ENCODE results near the gene TARS2. TPM values are rescaled to one million over a fixed set of nuclear protein-coding genes. Genes with fewer than 3 reads are reported as not detected.

TARS2 gene
- total and polyA plus RNA-seq, 2 of the 13 experiments (the other 11 are each of a cell fraction or from before 2014, with no cell fraction given), result 21.3 to 22.8 TPM

DNA sequence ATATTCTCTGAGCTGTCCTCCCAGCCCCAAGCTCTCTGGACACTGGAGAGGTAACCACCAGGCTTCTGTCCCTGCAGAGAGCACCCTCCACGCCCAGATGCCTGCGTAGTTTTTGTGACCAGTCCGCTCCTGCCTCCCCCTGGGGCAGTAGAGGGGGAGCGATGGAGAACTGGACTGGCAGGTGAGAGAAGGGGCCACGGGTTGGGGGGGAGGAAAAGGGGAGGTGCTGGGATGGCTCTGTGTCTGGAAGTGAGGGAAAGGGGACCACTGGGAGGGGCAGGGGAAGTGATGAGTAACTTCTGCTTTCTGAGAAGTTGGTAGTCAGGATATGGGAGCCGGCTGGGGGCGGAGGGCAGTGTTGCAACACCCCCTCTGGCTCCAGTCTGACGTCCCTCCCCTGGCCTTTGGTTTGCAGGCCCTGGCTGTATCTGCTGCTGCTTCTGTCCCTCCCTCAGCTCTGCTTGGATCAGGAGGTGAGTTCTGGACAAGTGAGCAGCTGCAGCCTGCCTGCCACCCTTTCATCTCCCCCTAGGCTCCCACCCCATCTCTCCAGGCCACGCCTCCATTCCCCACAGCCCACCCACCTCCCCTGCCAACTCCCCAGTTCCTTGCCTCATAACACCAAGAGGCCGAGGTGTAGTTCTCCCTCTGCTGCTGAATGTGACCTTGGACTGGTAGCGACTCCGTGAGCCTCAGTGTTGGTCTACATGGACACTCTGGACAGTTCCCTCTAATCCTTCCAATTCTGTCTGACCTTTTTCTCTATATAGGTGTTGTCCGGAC lies 65.1 kb downstream of the TARS2 start (continued):
- no peak for TF ChIP-seq RFX5 (IDR thresholded peaks at IDR 0.05; ENCODE audit: low read depth, low read length)
- TF ChIP-seq, protein P1, sequence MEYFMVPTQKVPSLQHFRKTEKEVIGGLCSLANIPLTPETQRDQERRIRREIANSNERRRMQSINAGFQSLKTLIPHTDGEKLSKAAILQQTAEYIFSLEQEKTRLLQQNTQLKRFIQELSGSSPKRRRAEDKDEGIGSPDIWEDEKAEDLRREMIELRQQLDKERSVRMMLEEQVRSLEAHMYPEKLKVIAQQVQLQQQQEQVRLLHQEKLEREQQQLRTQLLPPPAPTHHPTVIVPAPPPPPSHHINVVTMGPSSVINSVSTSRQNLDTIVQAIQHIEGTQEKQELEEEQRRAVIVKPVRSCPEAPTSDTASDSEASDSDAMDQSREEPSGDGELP (IDR thresholded peaks at IDR 0.05; ENCODE audit: borderline replicate concordance, low read depth), result peak; percentile 46; the same call in 1 of the 2 replicates
- TF ChIP-seq, protein P2, sequence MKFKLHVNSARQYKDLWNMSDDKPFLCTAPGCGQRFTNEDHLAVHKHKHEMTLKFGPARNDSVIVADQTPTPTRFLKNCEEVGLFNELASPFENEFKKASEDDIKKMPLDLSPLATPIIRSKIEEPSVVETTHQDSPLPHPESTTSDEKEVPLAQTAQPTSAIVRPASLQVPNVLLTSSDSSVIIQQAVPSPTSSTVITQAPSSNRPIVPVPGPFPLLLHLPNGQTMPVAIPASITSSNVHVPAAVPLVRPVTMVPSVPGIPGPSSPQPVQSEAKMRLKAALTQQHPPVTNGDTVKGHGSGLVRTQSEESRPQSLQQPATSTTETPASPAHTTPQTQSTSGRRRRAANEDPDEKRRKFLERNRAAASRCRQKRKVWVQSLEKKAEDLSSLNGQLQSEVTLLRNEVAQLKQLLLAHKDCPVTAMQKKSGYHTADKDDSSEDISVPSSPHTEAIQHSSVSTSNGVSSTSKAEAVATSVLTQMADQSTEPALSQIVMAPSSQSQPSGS (CRISPR knock-in tag; IDR thresholded peaks at IDR 0.05), result peak; percentile 29; the same call in 1 of the 2 replicates
- no peak for TF ChIP-seq MEF2D (CRISPR knock-in tag; IDR thresholded peaks at IDR 0.05)
- no peak for TF ChIP-seq ZNF24 (IDR thresholded peaks at IDR 0.05)
- no peak for TF ChIP-seq ZNF468 (CRISPR knock-in tag; IDR thresholded peaks at IDR 0.05)
- no peak for TF ChIP-seq KAT2B (IDR thresholded peaks at IDR 0.05; ENCODE audit: borderline replicate concordance, low read depth, low read length)
- TF ChIP-seq, protein P3, sequence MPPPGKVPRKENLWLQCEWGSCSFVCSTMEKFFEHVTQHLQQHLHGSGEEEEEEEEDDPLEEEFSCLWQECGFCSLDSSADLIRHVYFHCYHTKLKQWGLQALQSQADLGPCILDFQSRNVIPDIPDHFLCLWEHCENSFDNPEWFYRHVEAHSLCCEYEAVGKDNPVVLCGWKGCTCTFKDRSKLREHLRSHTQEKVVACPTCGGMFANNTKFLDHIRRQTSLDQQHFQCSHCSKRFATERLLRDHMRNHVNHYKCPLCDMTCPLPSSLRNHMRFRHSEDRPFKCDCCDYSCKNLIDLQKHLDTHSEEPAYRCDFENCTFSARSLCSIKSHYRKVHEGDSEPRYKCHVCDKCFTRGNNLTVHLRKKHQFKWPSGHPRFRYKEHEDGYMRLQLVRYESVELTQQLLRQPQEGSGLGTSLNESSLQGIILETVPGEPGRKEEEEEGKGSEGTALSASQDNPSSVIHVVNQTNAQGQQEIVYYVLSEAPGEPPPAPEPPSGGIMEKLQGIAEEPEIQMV (CRISPR knock-in tag; IDR thresholded peaks at IDR 0.05; ENCODE audit: low read depth), result no peak
- TF ChIP-seq RBM22 (optimal IDR thresholded peaks at IDR 0.05; ENCODE audit: low read length), result peak; percentile 51
- TF ChIP-seq, protein P4, sequence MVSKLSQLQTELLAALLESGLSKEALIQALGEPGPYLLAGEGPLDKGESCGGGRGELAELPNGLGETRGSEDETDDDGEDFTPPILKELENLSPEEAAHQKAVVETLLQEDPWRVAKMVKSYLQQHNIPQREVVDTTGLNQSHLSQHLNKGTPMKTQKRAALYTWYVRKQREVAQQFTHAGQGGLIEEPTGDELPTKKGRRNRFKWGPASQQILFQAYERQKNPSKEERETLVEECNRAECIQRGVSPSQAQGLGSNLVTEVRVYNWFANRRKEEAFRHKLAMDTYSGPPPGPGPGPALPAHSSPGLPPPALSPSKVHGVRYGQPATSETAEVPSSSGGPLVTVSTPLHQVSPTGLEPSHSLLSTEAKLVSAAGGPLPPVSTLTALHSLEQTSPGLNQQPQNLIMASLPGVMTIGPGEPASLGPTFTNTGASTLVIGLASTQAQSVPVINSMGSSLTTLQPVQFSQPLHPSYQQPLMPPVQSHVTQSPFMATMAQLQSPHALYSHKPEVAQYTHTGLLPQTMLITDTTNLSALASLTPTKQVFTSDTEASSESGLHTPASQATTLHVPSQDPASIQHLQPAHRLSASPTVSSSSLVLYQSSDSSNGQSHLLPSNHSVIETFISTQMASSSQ (IDR thresholded peaks at IDR 0.05; ENCODE audit: low read depth), result no peak
- TF ChIP-seq, protein P4 (CRISPR knock-in tag; IDR thresholded peaks at IDR 0.05; ENCODE audit: borderline replicate concordance), result no peak
- TF ChIP-seq CENPX (CRISPR knock-in tag; IDR thresholded peaks at IDR 0.05), result no peak
- TF ChIP-seq BHLHE40 (IDR thresholded peaks at IDR 0.05; ENCODE audit: low read length), result 0 out of 2 replicates have a peak, but pooled peaks have one; percentile 10
- TF ChIP-seq, protein P5, sequence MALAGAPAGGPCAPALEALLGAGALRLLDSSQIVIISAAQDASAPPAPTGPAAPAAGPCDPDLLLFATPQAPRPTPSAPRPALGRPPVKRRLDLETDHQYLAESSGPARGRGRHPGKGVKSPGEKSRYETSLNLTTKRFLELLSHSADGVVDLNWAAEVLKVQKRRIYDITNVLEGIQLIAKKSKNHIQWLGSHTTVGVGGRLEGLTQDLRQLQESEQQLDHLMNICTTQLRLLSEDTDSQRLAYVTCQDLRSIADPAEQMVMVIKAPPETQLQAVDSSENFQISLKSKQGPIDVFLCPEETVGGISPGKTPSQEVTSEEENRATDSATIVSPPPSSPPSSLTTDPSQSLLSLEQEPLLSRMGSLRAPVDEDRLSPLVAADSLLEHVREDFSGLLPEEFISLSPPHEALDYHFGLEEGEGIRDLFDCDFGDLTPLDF (CRISPR knock-in tag; IDR thresholded peaks at IDR 0.05), result no peak
- no peak for TF ChIP-seq U2AF2 (IDR thresholded peaks at IDR 0.05; ENCODE audit: low read depth, low read length)
- TF ChIP-seq MXD4 (CRISPR knock-in tag; IDR thresholded peaks at IDR 0.05), result 0 out of 2 replicates have a peak, but pooled peaks have one; percentile 49
